GM23248 (cell line): ENCODE measurements around the gene PPDPF. TPM values are rescaled to one million over a fixed set of nuclear protein-coding genes. Genes with fewer than 3 reads are reported as not detected.

ENCODE experiments used
- DNase-seq: peaks from one replicate; pipeline ENCODE4 v3.0.0-alpha.2; 2015
- H2AFZ ChIP-seq: fragments of 200-600 bp; sonication (generic); 2 replicates; pipeline ENCODE4 v1.6.1; 2016; ENCODE audit warnings: antibody characterized with exemption
- H3F3A ChIP-seq: fragments of 200-600 bp; sonication (generic); 2 replicates; pipeline ENCODE4 v1.6.1; 2016; ENCODE audit warnings: mild to moderate bottlenecking, antibody characterized with exemption, mixed run types; ENCODE audit not compliant: insufficient read depth
- H3K27ac ChIP-seq: fragments of 200-600 bp; sonication (generic); 2 replicates; pipeline ENCODE4 v1.5.1; 2016; ENCODE audit warnings: mild to moderate bottlenecking
- H3K27me3 ChIP-seq: fragments of 200-600 bp; sonication (generic); replicated peaks from 2 replicates; pipeline ENCODE4 v1.6.1; 2016; ENCODE audit warnings: mild to moderate bottlenecking; ENCODE audit not compliant: insufficient read depth
- H3K36me3 ChIP-seq: fragments of 200-600 bp; sonication (generic); 2 replicates; pipeline ENCODE4 v1.6.1; 2016; ENCODE audit warnings: low read depth, mild to moderate bottlenecking
- H3K4me1 ChIP-seq: fragments of 200-600 bp; sonication (generic); 2 replicates; pipeline ENCODE4 v1.6.1; 2016; ENCODE audit warnings: mild to moderate bottlenecking; ENCODE audit not compliant: insufficient read depth
- H3K4me2 ChIP-seq: fragments of 200-600 bp; sonication (generic); one replicate; pipeline ENCODE4 v1.6.1; 2016; ENCODE audit warnings: mild to moderate bottlenecking; ENCODE audit not compliant: unreplicated experiment
- H3K4me3 ChIP-seq: fragments of 200-600 bp; sonication (generic); 2 replicates; pipeline ENCODE4 v1.5.1; 2016; ENCODE audit warnings: mild to moderate bottlenecking
- H3K79me2 ChIP-seq: fragments of 200-600 bp; sonication (generic); 2 replicates; pipeline ENCODE4 v1.6.1; 2016; ENCODE audit warnings: mild to moderate bottlenecking; ENCODE audit not compliant: insufficient read depth
- H3K9ac ChIP-seq: fragments of 200-600 bp; sonication (generic); 2 replicates; pipeline ENCODE4 v1.6.1; 2016; ENCODE audit warnings: mild to moderate bottlenecking
- H3K9me2 ChIP-seq: fragments of 200-600 bp; sonication (generic); 2 replicates; pipeline ENCODE4 v1.6.1; 2016; ENCODE audit warnings: mixed run types, mild to moderate bottlenecking, moderate library complexity; ENCODE audit not compliant: insufficient read depth
- H3K9me3 ChIP-seq: fragments of 200-600 bp; sonication (generic); one replicate; pipeline ENCODE4 v1.6.1; 2017; ENCODE audit warnings: low read depth
- H4K20me1 ChIP-seq: fragments of 200-600 bp; sonication (generic); 2 replicates; pipeline ENCODE4 v1.6.0; 2016; ENCODE audit not compliant: insufficient read depth
- EZH2 ChIP-seq: fragments of 200-600 bp; sonication (generic); IDR thresholded peaks from 2 replicates; pipeline ENCODE4 v1.6.1; 2018; ENCODE audit warnings: antibody characterized with exemption, mild to moderate bottlenecking; ENCODE audit not compliant: insufficient read depth, poor library complexity, severe bottlenecking
- EZH2phosphoT487 ChIP-seq: fragments of 200-600 bp; sonication (generic); IDR thresholded peaks from 2 replicates; pipeline ENCODE4 v1.6.1; 2018; ENCODE audit warnings: antibody characterized with exemption, moderate library complexity, mild to moderate bottlenecking, low read depth; ENCODE audit not compliant: insufficient read depth
- WGBS, 2 experiments: methylation state at CpG; one replicate each; pipeline ENCODE4 v1.1.6; 2015 to 2017; ENCODE audit warnings: low lambda C conversion rate in 2 of 2, low coverage in 1 of 2; ENCODE audit errors: missing lambda C conversion rate in 2 of 2; 5-methylcytosine and 5-hydroxymethylcytosine counted together
- in situ Hi-C: fragments of 300-500 bp; cut with MboI; formaldehyde crosslinking; loops from 2 replicates; pipeline ENCODE4 v1.15.0; 2020
- polyA plus RNA-seq: library from polyadenylated mRNA; unstranded; fragments of >200 nt; fragmentation: Nextera tagmentation; extraction: Ambion mirVana; gene quantifications from 2 replicates; pipeline ENCODE4 v1.2.1, GENCODE V29; 2016
- total RNA-seq: library from RNA; depleted of rRNA; stranded (reverse); fragments of >200 nt; shearing (Covaris generic); gene quantifications from 2 replicates; pipeline ENCODE4 v1.2.3, GENCODE V29; 2014

Gene PPDPF
- total and polyA plus RNA-seq, 2 experiments from 2014 or later = 170 to 236 TPM

GRCh38 chr20:63560333-63560805 is 39.8 kb downstream of the PPDPF start:
- no peak for TF ChIP-seq EZH2phosphoT487
- TF ChIP-seq EZH2 = no peak
- Histone ChIP-seq H3K4me3 (no peak overlapping the region), H3K9me3 (no peaks in the 10 kb centered on the region), H4K20me1 (no peaks in the 10 kb centered on the region), H3F3A (no peaks in the 10 kb centered on the region), H3K36me3 (no peaks in the 10 kb centered on the region), H3K9ac (no peak overlapping the region), H3K27me3 (no peaks in the 10 kb centered on the region), H3K79me2 (no peaks in the 10 kb centered on the region), H3K4me2 (no peak overlapping the region), H3K27ac (no peak overlapping the region), H3K9me2 (no peaks in the 10 kb centered on the region), H3K4me1 (no peaks in the 10 kb centered on the region), H2AFZ (no peak overlapping the region)
- DNase-seq = no peak
- in situ Hi-C loops = no loop called here
- WGBS, 2 experiments = 97 to 98% methylated on average over 16 of the region's 16 CpGs

GRCh38 chr20:63560856-63561609 is 40.5 kb downstream of the PPDPF start:
- TF ChIP-seq EZH2phosphoT487 = no peak
- no peak for TF ChIP-seq EZH2
- Histone ChIP-seq H3K27me3 (no peaks in the 10 kb centered on the region), H3K4me3 (no peak overlapping the region), H2AFZ (no peak overlapping the region), H3K9me3 (no peaks in the 10 kb centered on the region), H3K27ac (no peak overlapping the region), H3K9ac (no peak overlapping the region), H3K79me2 (no peaks in the 10 kb centered on the region), H4K20me1 (no peaks in the 10 kb centered on the region), H3K4me2 (no peak overlapping the region), H3F3A (no peaks in the 10 kb centered on the region), H3K4me1 (no peaks in the 10 kb centered on the region), H3K36me3 (no peaks in the 10 kb centered on the region), H3K9me2 (no peaks in the 10 kb centered on the region)
- 89 to 90% methylated on average over 24 to 26 of the region's 26 CpGs for WGBS, 2 experiments
- no peak for DNase-seq
- in situ Hi-C loops = no loop called here

- no peaks in the 10 kb centered on the region for H3F3A ChIP-seq
- no peak overlapping the region for H3K4me2 ChIP-seq
- 90 to 91% methylated on average over 26 to 36 of the region's 36 CpGs for WGBS, 2 experiments
- no peaks in the 10 kb centered on the region for H3K36me3 ChIP-seq
- H3K79me2 ChIP-seq = no peaks in the 10 kb centered on the region
- in situ Hi-C loops = no loop called here
- H3K4me3 ChIP-seq = no peak overlapping the region
- no peaks in the 10 kb centered on the region for H3K27me3 ChIP-seq
- H3K27ac ChIP-seq = no peak overlapping the region
- H3K9ac ChIP-seq = no peak overlapping the region
- TF ChIP-seq EZH2 = no peak
- no peak for TF ChIP-seq EZH2phosphoT487
- DNase-seq = no peak
- no peaks in the 10 kb centered on the region for H4K20me1 ChIP-seq
- no peaks in the 10 kb centered on the region for H3K9me2 ChIP-seq
- H3K9me3 ChIP-seq = no peaks in the 10 kb centered on the region
- H2AFZ ChIP-seq = no peak overlapping the region
- H3K4me1 ChIP-seq = no peaks in the 10 kb centered on the region
Measured at GRCh38 chr20:63561624-63562396, 41.2 kb downstream of the PPDPF start.

GRCh38 chr20:63562461-63563224 is 42.1 kb downstream of the PPDPF start:
- H3K27me3 ChIP-seq = no peaks in the 10 kb centered on the region
- H3F3A ChIP-seq = no peaks in the 10 kb centered on the region
- 92 to 94% methylated on average over 45 to 54 of the region's 54 CpGs for WGBS, 2 experiments
- no peaks in the 10 kb centered on the region for H3K36me3 ChIP-seq
- H3K9ac ChIP-seq = no peak overlapping the region
- no peak overlapping the region for H3K4me3 ChIP-seq
- no peaks in the 10 kb centered on the region for H4K20me1 ChIP-seq
- no peak overlapping the region for H3K4me2 ChIP-seq
- no peaks in the 10 kb centered on the region for H3K9me2 ChIP-seq
- no peaks in the 10 kb centered on the region for H3K9me3 ChIP-seq
- DNase-seq = no peak
- no peaks in the 10 kb centered on the region for H3K4me1 ChIP-seq
- no peaks in the 10 kb centered on the region for H3K79me2 ChIP-seq
- in situ Hi-C loops = no loop called here
- no peak for TF ChIP-seq EZH2
- no peak for TF ChIP-seq EZH2phosphoT487
- H2AFZ ChIP-seq = no peak overlapping the region
- H3K27ac ChIP-seq = no peak overlapping the region
